D721Med (cell line): ENCODE results near the gene MYO1F.

ENCODE experiments used
- DNase-seq: peaks from one replicate; pipeline ENCODE4 v3.0.0; 2011; ENCODE audit warnings: low spot score; ENCODE audit not compliant: insufficient read length
- FAIRE-seq: peaks from 2 replicates; lab custom pipeline; 2011; peaks lifted over from hg19 to GRCh38; lab: Jason Lieb, UNC
- CTCF ChIP-seq: IDR thresholded peaks from 2 replicates; pipeline ENCODE4 v1.5.1; 2012; ENCODE audit warnings: mild to moderate bottlenecking, control low read depth; ENCODE audit not compliant: insufficient read depth; ENCODE audit errors: missing control alignments

Gene MYO1F

GRCh38 chr19:8610936-8611300, 33.7 kb upstream of the MYO1F start:
- TF ChIP-seq CTCF: no peak
- FAIRE-seq (no peak), DNase-seq (no peak)

- FAIRE-seq (no peak), DNase-seq (no peak)
- no peak for TF ChIP-seq CTCF
These were observed 33.0 kb upstream of the MYO1F start, which contains the start of gene ADAMTS10 for GRCh38 chr19:8610041-8610935. Gene ADAMTS10, minus strand, starts transcription at chr19:8610715. Its CDS starts 5,005 bp downstream, at chr19:8605710.

GRCh38 chr19:8609279-8610040, 32.2 kb upstream of the MYO1F start:
- TF ChIP-seq CTCF: no peak
- DNase-seq: no peak
- FAIRE-seq: no peak

- DNase-seq (no peak), FAIRE-seq (no peak)
- no peak for TF ChIP-seq CTCF
These were observed 31.7 kb upstream of the MYO1F start for GRCh38 chr19:8608941-8609278.

GRCh38 chr19:8607386-8607785, 30.1 kb upstream of the MYO1F start:
- FAIRE-seq (no peak), DNase-seq (no peak)
- no peak for TF ChIP-seq CTCF

- no peak for TF ChIP-seq CTCF
- DNase-seq: no peak
- FAIRE-seq: no peak
These were observed 28.3 kb upstream of the MYO1F start for GRCh38 chr19:8605514-8605913.

GRCh38 chr19:8601796-8602195, 24.6 kb upstream of the MYO1F start:
- TF ChIP-seq CTCF: no peak
- DNase-seq: no peak
- FAIRE-seq: no peak
